GM18502 (cell line): ENCODE measurements around the gene SLC25A13.
"Not testable (repeated sequence)": the region's sequence is repeated elsewhere in the genome, so short reads cannot be mapped to it uniquely, and the experiment has no call there.

Source experiments
- ATAC-seq: cut with Tn5 transposase; IDR thresholded peaks from one replicate; pipeline ENCODE4 v1.9.1; 2021; ENCODE audit warnings: mild to moderate bottlenecking; ENCODE audit not compliant: unreplicated experiment, poor library complexity

The SLC25A13 gene

DNA sequence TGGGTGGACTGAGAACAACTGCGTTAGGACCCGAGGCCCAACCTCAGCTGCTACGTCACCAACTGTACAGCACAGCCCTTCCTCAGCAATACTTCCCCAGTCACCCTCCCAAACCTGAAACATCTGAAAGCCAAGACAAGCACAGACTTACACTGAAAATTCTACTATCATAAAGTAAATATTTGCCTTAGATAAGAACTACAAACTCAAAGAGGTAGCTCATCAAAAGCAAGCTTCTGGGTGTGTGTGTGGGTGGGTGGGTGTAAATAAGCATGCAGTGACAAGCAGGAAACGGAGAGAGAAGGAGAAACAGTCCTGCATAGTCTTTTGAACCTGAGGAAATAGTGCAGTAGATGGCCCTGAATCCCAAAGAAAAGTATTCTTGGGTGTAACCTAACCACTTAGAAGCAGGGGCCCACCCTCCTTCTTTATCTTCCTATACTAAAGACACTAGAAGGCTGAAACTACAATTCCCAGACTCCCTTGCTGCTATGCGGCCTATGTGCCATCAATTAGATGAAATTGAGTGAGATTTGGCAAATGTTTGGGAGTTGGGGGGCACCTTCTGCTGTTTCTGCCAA, 18.7 kb downstream of the SLC25A13 start:
- ATAC-seq = no peak

DNA sequence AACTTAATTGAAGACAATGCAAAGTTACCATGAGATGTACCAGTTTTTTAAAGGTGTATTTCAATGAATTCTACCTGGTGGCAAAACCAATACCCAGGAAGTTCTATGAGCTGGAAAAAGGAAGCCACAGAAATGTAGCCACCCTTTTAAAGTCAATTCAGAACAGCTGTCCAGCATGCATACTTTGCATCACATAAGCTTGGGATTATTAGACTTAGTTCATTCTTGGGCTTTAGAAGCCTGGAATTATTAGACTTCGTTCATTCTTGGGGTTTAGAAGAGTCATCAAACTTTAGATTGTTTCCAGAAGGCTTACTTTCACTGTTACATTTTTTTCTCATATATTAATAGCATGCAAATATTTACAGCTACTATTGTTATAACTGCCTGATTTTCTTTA, 20.9 kb downstream of the SLC25A13 start:
- no peak for ATAC-seq

DNA sequence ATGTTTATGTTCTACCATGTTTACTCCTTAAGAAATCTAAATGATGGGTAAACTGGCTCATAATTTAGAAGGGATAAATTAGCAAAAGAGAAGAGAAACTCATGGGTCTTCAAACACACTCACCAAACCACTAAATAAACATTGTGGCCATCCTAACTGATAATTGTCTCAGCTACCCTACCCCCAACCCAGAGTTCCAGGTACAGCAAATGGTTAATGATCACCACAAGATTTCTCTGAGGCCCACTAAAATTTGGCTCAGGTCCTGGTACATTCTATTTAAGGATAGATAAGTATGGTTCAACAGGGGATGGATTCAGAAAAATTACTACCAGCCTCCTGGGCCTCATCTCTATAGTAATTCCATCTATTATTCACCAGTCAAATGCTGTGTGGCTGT, 21.4 kb downstream of the SLC25A13 start:
- no peak for ATAC-seq

DNA sequence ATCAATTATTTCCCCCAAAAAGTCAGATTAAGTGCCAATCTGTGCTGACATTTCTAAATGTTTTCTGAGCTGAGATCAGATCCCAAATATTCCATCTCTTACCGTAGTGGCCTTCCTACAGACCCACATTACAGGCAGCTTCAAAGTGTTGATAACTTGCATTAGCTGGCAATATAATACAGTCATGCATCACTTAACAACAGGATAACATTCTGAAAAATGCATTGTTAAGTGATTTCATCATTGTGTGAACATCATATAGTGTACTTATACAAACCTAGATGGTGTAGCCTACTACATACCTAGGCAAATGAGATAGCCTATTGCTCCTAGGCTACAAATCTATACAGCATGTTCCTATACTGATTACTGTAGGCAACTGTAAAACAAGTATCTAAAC, 22.4 kb downstream of the SLC25A13 start:
- no peak for ATAC-seq

DNA sequence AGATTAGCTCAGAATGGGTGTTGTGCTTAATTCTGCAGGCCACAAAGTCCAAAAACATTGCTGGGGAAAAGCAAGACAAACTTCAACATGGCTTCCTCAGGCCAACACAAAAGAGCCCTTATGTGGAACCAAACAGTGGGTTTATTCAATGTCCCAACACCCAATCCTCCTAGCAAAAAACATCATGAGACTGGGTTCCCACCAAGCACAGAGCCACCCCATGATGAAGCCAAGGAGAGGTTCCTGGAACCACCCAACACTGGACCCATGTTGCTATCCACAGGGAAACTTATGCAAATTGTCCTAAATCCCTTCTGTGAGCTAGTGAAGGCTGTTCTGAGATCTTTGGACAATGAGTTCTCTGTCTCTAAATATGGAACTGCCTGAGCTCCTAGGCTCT, 24.0 kb downstream of the SLC25A13 start:
- no peak for ATAC-seq

DNA sequence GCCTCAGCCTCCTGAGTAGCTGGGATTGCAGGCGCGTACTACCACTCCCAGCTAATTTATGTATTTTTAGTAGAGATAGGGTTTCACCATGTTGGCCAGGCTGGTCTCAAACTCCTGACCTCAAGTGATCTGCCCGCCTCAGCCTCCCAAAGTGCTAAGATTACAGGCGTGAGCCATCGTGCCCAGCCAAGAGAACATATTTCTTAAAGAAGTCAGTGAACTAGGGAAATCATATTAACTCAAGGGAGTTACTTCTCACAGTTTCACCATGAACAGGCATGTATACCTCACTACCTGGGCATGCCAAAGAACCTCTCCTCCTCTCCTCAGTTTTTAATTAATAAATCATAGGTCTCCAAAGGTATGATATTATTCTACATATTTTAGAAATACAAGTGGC, 24.5 kb downstream of the SLC25A13 start:
- ATAC-seq = not testable (repeated sequence)

DNA sequence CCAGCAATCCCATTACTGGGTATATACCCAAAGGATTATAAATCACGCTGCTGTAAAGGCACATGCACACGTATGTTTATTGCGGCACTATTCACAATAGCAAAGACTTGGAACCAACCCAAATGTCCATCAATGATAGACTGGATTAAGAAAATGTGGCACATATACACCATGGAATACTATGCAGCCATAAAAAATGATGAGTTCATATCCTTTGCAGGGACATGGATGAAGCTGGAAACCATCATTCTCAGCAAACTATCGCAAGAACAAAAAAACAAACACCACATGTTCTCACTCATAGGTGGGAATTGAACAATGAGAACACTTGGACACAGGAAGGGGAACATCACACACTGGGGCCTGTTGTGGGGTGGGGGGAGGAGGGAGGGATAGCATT, 28.0 kb downstream of the SLC25A13 start:
- not testable (repeated sequence) for ATAC-seq

DNA sequence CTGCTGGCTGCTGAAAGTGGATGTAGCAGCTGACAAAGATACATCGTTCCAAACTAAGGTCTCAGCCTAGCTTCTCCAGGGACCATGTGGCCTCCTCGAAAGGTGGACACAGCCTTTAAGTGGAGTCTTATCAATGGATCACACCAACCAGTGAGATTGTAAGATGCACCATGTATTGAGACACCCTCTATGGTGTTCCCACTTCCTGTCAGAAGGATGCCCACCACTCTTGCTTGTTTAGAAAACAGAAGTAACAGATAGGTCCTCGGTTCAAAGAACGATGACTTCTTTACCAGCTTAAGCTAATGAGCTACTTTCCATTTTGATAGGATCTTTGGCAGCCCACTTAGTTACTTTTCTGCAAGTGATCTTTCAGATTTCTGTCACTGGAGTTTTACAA, 34.3 kb downstream of the SLC25A13 start:
- no peak for ATAC-seq

DNA sequence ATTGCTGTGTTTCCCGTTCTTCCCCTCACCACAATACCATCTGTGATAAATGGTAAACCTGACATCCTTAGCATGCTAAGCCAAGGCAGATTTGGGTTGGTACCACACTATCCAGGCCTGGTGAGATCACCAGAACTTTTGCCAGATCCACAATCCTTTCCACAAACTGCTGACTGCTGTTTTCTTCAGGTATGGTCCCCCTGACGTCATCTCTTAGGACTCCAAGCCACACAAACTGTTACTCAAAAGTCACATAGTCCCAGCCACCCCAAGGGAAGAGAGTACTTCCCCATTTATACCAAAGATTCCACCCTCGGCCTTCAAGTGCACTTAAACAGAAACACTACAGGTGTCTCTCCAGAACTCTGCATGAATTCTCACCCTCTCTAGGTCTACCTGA, 34.8 kb downstream of the SLC25A13 start:
- ATAC-seq = peak; percentile 54

DNA sequence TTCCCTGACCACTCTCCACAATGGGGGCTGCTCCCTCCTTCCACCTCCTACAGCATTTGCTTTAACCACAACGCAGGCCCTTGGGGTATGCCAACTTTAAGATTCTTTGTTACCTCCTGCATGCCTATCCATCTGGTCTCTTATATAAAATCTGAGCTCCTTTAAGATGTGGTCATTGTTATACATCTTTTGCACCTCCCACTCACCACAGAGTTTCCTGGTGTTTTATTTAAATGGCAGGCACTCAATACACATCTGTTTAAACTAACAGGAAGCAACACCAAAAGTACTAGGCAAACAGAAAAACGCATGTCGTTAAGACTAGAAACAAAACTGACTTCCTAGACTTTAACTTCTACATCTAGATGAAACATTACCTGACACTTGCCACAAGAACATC, 36.3 kb downstream of the SLC25A13 start:
- peak; percentile 64 for ATAC-seq

DNA sequence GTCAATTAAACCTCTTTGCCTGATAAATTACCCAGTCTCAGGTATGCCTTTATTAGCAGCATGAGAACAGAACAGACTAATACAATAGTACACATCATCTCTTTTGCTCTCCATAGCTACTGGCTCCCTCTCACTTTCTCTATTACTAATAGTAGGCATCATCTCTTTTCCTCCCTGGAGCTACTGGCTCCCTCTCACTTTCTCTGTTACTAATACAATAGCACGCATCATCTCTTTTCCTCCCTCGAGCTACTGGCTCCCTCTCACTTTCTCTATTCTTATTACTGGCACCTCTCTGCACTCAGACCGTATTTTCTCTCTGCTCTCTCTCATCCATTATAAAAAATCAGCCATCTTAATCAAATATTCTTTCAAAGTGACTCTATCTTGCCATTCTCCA, 37.1 kb downstream of the SLC25A13 start:
- peak; percentile 70 for ATAC-seq

DNA sequence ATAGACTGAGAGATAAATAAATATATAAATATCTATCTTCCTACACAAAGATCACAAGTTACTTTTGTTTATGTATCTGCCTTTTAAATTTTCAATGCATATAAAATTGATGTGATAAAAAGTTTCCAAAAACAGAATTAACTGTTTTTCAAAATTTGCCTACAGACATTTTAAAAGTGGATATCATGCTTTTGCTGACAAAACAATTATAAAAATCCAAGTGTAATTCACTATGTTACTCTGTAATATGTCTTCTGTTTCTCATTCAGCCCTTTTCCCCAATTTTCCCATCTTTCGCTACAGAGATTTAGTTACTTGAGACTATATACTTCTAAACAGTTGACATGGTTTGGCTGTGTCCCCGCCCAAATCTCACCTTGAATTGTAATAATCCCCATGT, 37.7 kb downstream of the SLC25A13 start:
- no peak for ATAC-seq

DNA sequence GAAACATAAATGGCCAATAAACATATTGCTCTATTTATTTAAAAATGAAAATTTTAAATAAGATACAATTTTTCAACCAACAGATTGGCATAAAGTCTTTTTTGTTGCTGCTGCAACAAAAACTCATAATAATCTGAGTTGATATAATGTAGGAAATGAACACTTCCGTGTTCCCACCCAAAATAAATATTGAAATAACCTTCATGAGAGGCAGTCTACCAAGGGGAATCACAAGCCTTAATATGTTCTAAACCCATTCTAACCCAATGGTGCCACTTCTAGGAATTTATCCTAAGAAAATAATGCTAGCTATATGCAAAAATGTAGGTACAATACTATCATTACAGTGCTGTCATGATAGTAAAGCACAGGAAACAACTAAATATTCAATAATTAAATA, 39.1 kb downstream of the SLC25A13 start:
- no peak for ATAC-seq

DNA sequence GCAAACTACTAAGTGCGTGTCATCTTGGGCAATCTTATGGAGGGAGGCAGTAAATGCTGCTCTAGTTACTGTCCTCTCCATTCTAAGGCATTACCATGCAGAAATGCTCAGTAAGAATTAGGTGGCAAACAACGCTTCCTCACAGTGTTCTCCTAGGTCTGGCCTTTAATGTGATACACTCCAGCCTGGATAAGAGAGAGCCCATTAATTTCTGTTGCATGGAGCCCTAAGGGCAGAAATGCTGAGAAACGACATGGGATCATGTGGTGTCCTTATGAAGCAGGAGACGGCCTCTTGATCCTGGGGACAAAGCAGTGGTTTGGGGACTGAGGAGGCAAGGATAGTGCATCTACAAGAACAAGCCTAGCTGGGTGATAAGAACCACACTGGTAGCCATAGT, 44.0 kb downstream of the SLC25A13 start:
- no peak for ATAC-seq

DNA sequence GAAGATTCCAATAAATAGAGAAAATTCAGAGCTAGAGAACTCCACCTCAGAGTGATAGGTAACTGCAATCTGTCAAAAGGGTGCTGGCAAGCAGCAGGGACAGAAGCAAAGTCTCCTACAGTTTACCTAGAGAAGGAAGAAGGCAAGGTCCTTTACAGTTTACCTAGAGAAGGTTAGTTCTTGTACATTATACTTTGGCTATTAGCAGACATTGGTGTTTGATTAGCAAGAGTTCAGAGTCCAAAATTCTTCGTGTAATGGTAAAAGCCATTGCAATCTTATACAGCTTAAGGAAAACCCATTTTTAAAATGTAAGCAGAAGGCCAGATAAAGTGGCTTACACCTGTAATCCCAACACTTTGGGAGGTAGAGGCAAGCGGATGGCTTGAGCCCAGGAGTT, 45.9 kb downstream of the SLC25A13 start:
- ATAC-seq = no peak

DNA sequence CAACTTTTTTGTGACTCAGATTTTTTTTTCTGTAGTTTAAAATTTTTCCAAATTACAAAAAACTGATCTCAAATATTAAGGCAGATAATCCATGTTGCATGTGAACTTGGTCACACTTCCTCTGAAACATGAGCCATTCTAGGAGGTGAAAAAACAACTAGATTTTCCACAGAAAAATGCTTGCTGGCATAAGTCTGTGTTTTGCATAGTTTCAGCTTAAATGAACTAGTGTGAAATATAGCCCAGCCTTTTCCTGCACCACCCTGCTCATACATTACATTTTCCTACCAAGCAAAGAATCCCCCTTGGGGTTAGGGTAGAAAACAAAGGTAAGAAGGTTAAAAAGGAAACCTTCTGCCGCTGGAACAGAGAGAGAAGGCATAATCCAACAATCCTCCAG, 48.2 kb downstream of the SLC25A13 start:
- ATAC-seq = no peak

DNA sequence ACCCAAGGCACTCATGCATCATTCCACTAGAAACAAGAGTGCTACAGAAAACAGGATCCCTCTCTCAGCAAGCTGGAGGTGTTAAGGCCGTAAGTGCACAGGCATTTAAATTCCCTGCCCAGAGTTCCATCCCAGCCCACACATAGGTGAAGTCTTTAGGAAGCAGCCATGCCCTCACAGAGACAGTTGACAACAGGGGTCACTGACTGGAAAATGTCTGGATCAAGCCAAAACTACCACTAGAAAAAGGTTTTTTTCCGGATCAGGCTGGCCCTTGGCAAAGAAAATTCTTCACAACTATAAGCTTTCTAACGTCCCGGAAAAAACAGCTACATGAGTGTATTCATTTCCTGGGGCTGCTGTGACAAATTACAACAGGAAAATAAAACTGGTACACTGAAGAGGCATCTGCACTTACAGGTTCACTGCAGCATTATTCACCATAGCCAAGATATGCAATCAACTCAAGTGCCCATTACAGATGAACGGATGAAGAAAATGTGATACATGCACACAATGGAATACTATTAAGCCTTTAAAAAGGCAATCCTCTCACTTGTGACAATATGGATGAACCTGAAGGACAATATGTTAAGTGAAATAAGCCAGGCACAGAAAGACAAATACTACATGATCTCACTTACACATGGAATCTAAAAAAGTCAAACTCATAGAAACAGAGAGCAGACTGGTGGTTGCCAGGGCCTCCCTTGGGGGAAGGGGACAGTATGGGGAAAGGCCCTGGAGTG, 52.5 kb downstream of the SLC25A13 start:
- no peak for ATAC-seq

DNA sequence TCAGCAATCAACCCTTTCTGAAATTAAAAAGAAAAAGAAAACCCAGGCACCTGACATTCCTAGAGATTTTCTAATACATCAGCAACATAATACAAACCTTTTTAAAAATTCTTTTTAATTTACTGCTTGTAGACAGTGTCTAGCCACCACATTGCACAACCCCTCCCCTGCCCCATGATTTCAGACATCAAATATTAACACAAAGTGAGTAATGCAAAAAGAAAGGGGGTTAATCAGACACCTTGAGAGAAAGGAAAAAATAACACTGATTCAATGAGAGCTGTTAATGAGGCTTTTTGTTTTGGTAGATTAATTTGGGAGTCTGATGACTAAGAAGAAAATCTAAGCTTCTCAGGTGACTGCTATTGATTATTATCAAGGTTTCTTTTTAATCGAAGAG, 55.3 kb downstream of the SLC25A13 start:
- ATAC-seq = no peak

DNA sequence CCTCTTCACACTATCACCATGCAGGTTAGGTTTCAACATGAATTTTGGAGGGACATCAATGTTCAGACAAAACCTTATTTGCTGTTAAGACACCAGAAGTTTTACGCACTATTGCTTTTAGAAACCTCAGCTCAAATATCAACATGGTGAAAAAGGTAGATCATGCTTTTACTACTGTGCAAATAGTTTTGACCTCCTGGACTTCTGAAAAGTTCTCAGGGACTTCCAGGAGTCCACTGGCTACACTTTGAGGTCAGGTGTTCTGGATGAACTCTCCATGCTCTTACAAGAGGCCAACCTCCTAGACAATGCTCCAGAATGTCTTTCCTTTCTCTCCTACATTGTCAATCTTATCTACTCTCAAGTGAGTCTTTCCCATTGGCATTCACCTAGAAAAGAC, 55.9 kb downstream of the SLC25A13 start:
- ATAC-seq = no peak

DNA sequence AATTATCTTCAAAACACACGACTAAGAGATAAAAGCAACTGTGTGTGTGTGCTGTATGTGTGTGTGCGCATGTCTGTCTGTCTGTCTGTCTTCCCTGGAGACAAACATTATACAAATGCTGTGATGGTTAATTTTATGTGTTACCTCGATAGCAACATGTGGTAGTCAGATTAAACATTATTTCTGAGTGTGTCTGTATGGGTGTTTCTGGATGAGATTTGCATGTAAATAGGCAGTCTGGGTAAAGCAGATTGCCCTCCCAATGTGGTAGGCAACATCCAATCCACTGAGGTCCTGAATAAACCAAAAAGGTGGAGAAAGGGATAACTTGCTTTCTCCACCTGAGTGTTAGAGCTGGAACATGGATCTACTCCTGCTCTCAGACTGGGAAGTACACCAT, 67.9 kb downstream of the SLC25A13 start:
- no peak for ATAC-seq

DNA sequence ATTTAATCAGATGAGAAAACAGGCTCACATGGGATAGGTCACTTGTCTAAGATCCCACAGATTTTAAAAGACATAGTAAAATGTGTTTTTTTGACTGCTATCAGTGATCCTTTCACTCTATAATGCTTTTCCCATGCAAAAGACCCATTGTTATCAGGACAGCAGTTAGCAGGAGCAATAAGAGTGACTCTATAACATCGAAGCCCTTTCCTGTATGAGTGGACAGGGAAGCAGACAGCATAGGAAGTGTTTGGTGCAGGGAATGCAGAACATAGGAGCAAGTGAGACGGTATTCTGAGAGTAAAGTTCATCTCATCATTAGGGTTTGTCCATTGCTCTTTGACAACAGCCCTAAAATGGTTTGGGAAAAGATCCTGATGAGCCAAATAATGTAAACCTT, 68.5 kb downstream of the SLC25A13 start:
- ATAC-seq = no peak

DNA sequence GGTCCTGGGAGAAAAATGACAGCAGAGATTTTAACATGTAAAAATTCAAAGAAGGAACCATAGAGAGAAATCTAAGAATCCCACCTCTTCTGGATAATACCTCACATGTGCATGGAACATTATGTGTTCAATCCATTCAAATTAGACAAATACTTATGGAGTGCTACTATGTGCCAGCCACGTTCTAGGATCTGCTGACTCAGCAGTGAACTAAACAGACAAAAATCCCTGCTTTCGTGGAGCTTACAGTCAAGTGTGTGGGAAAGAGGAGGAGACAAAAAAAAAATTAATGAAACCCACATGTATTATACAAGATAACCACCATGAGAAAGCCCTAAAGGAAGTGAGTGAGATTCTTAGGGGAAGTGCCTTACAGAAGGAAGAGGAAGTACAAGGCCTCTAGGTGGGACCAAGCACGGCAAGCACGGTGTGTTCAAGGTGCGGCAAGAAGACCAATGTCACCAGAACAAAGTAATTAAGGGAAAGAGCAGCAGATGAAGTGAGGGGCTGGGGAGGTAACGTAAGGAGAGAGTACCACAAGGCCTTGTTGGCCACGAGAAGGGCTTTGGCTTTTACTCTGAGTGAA, 71.0 kb downstream of the SLC25A13 start:
- no peak for ATAC-seq
